OCI-LY3 (cell line): ENCODE data around the gene IPCEF1.

Experiments used
- EZH2phosphoT487 ChIP-seq: fragments of 200-600 bp; shearing (Covaris generic); IDR thresholded peaks from 2 replicates; pipeline ENCODE4 v1.6.1; 2018; ENCODE audit warnings: antibody characterized with exemption, mixed run types, low read depth
- TF ChIP-seq, protein P1 (sequence below): fragments of 200-600, 300-600 bp; sonication (generic); IDR thresholded peaks from 2 replicates; pipeline ENCODE4 v1.5.1; 2014; ENCODE audit warnings: antibody characterized with exemption, low read length, low read depth

GRCh38 chr6:154230910-154231595, 125.5 kb downstream of the IPCEF1 start:
- TF ChIP-seq, protein P1, sequence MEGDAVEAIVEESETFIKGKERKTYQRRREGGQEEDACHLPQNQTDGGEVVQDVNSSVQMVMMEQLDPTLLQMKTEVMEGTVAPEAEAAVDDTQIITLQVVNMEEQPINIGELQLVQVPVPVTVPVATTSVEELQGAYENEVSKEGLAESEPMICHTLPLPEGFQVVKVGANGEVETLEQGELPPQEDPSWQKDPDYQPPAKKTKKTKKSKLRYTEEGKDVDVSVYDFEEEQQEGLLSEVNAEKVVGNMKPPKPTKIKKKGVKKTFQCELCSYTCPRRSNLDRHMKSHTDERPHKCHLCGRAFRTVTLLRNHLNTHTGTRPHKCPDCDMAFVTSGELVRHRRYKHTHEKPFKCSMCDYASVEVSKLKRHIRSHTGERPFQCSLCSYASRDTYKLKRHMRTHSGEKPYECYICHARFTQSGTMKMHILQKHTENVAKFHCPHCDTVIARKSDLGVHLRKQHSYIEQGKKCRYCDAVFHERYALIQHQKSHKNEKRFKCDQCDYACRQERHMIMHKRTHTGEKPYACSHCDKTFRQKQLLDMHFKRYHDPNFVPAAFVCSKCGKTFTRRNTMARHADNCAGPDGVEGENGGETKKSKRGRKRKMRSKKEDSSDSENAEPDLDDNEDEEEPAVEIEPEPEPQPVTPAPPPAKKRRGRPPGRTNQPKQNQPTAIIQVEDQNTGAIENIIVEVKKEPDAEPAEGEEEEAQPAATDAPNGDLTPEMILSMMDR: no peak
- TF ChIP-seq EZH2phosphoT487: no peak
